Measurements from ENCODE around the gene MAML2. TPM values are rescaled to one million over a fixed set of nuclear protein-coding genes. Genes with fewer than 3 reads are reported as not detected.

The MAML2 gene
- polyA plus RNA-seq, 1 of the 3 experiments (the other 2 are of a cell fraction), result 20.1 TPM

- CTCF ChIA-PET, result no interaction called here
- Histone ChIP-seq H3K9ac (no peak overlapping the region), H3K9me2 (no peaks in the 10 kb centered on the region), H2AFZ (ENCODE audit: low read depth) (no peak overlapping the region), H3K9me3 (no peaks in the 10 kb centered on the region), H4K20me1 (ENCODE audit: insufficient read depth) (no peaks in the 10 kb centered on the region), H3K4me3 (ENCODE audit: low read depth in 2 of 2, low read length in 1 of 2) (no peak overlapping the region), H3K79me2 (ENCODE audit: insufficient read depth) (no peaks in the 10 kb centered on the region), H3K27me3 (ENCODE audit: insufficient read depth) (no peaks in the 10 kb centered on the region), H3K36me3 (replicated peaks in 1 of 2; ENCODE audit: control insufficient read depth in 1 of 2, insufficient read depth in 2 of 2, low read length in 1 of 2) (no peaks in the 10 kb centered on the region), H3F3A (replicated peaks; ENCODE audit: insufficient read depth) (no peaks in the 10 kb centered on the region), H3K27ac (ENCODE audit: low read depth in 2 of 2, low read length in 1 of 2) (no peak overlapping the region), H3K4me2 (no peak overlapping the region), H3K4me1 (ENCODE audit: control insufficient read depth in 1 of 2, insufficient read depth in 2 of 2, low read depth in 1 of 2, low read length in 1 of 2) (no peaks in the 10 kb centered on the region)
- TF ChIP-seq ZBTB33 (IDR thresholded peaks at IDR 0.05; ENCODE audit: borderline replicate concordance, low read depth) (no peak), JUND (IDR thresholded peaks at IDR 0.05) (no peak), EZH2phosphoT487 (IDR thresholded peaks at IDR 0.05; ENCODE audit: borderline replicate concordance, low read depth) (no peak), NFIC (IDR thresholded peaks at IDR 0.05; ENCODE audit: borderline replicate concordance) (no peak), MXI1 (IDR thresholded peaks at IDR 0.05; ENCODE audit: low read depth, low read length) (no peak)
- POLR2A ChIA-PET, result no interaction called here
- 95% methylated on average over 1 of the region's 1 CpG for WGBS (ENCODE audit: low lambda C conversion rate)
- DNase-seq, result no peak
Observed at GRCh38 chr11:95961758-95962157, 381.2 kb downstream of the MAML2 start.

- peaks cover 0 to 3% of the 10 kb centered on the region in 2 experiments for H3K36me3 ChIP-seq (replicated peaks in 1 of 2; ENCODE audit: control insufficient read depth in 1 of 2, insufficient read depth in 2 of 2, low read length in 1 of 2)
- no peak overlapping the region for H3K9ac ChIP-seq
- no peaks in the 10 kb centered on the region for H3F3A ChIP-seq (replicated peaks; ENCODE audit: insufficient read depth)
- H3K27me3 ChIP-seq (ENCODE audit: insufficient read depth), result no peaks in the 10 kb centered on the region
- H3K9me2 ChIP-seq, result no peaks in the 10 kb centered on the region
- POLR2A ChIA-PET, result no interaction called here
- H3K4me1 ChIP-seq (ENCODE audit: control insufficient read depth in 1 of 2, insufficient read depth in 2 of 2, low read depth in 1 of 2, low read length in 1 of 2), result no peaks in the 10 kb centered on the region
- H4K20me1 ChIP-seq (ENCODE audit: insufficient read depth), result no peaks in the 10 kb centered on the region
- no peak overlapping the region for H3K4me3 ChIP-seq (ENCODE audit: low read depth in 2 of 2, low read length in 1 of 2)
- no peak overlapping the region for H3K27ac ChIP-seq (ENCODE audit: low read depth in 2 of 2, low read length in 1 of 2)
- no peaks in the 10 kb centered on the region for H3K79me2 ChIP-seq (ENCODE audit: insufficient read depth)
- CTCF ChIA-PET, result no interaction called here
- no peaks in the 10 kb centered on the region for H3K9me3 ChIP-seq
- DNase-seq, result no peak
- H2AFZ ChIP-seq (ENCODE audit: low read depth), result no peak overlapping the region
- H3K4me2 ChIP-seq, result no peak overlapping the region
- TF ChIP-seq ZBTB33 (IDR thresholded peaks at IDR 0.05; ENCODE audit: borderline replicate concordance, low read depth) (no peak), ELF1 (IDR thresholded peaks at IDR 0.05) (no peak), GABPA (IDR thresholded peaks at IDR 0.05; ENCODE audit: low read depth) (no peak), USF2 (IDR thresholded peaks at IDR 0.05; ENCODE audit: borderline replicate concordance, low read depth, low read length) (no peak), RAD21 (IDR thresholded peaks at IDR 0.05; ENCODE audit: low read length) (no peak), SIN3A (IDR thresholded peaks at IDR 0.05; ENCODE audit: borderline replicate concordance, low read depth, low read length) (no peak), CHD2 (IDR thresholded peaks at IDR 0.05; ENCODE audit: low read length, partially characterized antibody) (no peak), SMC3 (IDR thresholded peaks at IDR 0.05; ENCODE audit: low read depth, low read length) (no peak), RCOR1 (IDR thresholded peaks at IDR 0.05; ENCODE audit: low read length) (no peak), PBX3 (IDR thresholded peaks at IDR 0.05) (no peak), TEAD4 (IDR thresholded peaks at IDR 0.05; ENCODE audit: borderline replicate concordance, insufficient read depth) (no peak), TCF12 (IDR thresholded peaks at IDR 0.05) (no peak)
- TF ChIP-seq, protein P1, sequence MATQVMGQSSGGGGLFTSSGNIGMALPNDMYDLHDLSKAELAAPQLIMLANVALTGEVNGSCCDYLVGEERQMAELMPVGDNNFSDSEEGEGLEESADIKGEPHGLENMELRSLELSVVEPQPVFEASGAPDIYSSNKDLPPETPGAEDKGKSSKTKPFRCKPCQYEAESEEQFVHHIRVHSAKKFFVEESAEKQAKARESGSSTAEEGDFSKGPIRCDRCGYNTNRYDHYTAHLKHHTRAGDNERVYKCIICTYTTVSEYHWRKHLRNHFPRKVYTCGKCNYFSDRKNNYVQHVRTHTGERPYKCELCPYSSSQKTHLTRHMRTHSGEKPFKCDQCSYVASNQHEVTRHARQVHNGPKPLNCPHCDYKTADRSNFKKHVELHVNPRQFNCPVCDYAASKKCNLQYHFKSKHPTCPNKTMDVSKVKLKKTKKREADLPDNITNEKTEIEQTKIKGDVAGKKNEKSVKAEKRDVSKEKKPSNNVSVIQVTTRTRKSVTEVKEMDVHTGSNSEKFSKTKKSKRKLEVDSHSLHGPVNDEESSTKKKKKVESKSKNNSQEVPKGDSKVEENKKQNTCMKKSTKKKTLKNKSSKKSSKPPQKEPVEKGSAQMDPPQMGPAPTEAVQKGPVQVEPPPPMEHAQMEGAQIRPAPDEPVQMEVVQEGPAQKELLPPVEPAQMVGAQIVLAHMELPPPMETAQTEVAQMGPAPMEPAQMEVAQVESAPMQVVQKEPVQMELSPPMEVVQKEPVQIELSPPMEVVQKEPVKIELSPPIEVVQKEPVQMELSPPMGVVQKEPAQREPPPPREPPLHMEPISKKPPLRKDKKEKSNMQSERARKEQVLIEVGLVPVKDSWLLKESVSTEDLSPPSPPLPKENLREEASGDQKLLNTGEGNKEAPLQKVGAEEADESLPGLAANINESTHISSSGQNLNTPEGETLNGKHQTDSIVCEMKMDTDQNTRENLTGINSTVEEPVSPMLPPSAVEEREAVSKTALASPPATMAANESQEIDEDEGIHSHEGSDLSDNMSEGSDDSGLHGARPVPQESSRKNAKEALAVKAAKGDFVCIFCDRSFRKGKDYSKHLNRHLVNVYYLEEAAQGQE (IDR thresholded peaks at IDR 0.05; ENCODE audit: low read depth, low read length), result no peak
- TF ChIP-seq, protein P2, sequence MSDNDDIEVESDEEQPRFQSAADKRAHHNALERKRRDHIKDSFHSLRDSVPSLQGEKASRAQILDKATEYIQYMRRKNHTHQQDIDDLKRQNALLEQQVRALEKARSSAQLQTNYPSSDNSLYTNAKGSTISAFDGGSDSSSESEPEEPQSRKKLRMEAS (IDR thresholded peaks at IDR 0.05; ENCODE audit: low read depth), result no peak
Observed at GRCh38 chr11:95950905-95951304, 392.1 kb downstream of the MAML2 start.

Data from SK-N-SH (cell line).